ENCODE data around the gene PCCA. TPM values are rescaled to one million over a fixed set of nuclear protein-coding genes. Genes with fewer than 3 reads are reported as not detected.
"Not testable (repeated sequence)": the region's sequence is repeated elsewhere in the genome, so short reads cannot be mapped to it uniquely, and the experiment has no call there.

Gene PCCA
- total RNA-seq, 5 donors from 2014 or later (not counting 1 experiment from before 2014, with no cell fraction given), result 7.6 to 16.8 (median 10.2) TPM

- CTCF ChIA-PET; ATAC-seq (replicated peaks in 1 of 4): not testable (repeated sequence)
- WGBS (ENCODE audit: insufficient coverage), result 80% methylated on average over 1 of the region's 4 CpGs
These were observed 85.6 kb downstream of the PCCA start for GRCh38 chr13:100174455-100174854.

GRCh38 chr13:100175078-100175802 lies 86.3 kb downstream of the PCCA start:
- Histone ChIP-seq H3K36me3 (ENCODE audit: control insufficient read depth in 2 of 2, extremely low read depth in 1 of 2, insufficient read depth in 1 of 2, low read length in 1 of 2) (no peaks in the 10 kb centered on the region), H3K27ac (ENCODE audit: low read length) (no peak overlapping the region), H3K4me3 (ENCODE audit: control insufficient read depth in 1 of 2, extremely low read depth in 1 of 2, low read length in 1 of 2) (no peak overlapping the region), H3K27me3 (replicated peaks in 1 of 2; ENCODE audit: control insufficient read depth in 2 of 2, extremely low read depth in 1 of 2, insufficient read depth in 2 of 2, low read length in 1 of 2) (no peaks in the 10 kb centered on the region), H3K9me3 (no peaks in the 10 kb centered on the region), H3K4me1 (ENCODE audit: control insufficient read depth in 1 of 2, extremely low read depth in 1 of 2, insufficient read depth in 2 of 2, low read length in 2 of 2) (no peaks in the 10 kb centered on the region)
- no peaks in the 10 kb centered on the region for H3K27me3 Mint-ChIP-seq
- peaks cover 3 to 9% (median 6%) of the 10 kb centered on the region in 3 donors for H3K9me3 Mint-ChIP-seq
- peaks cover 1 to 9% (median 2%) of the 10 kb centered on the region in 3 donors for H3K4me1 Mint-ChIP-seq
- ATAC-seq (replicated peaks in 1 of 4), result no peak
- H3K4me3 Mint-ChIP-seq, result no peak overlapping the region
- DNase-seq, result no peak
- H3K36me3 Mint-ChIP-seq, result peaks cover 23% of the 10 kb centered on the region
- CTCF ChIA-PET, result no interaction called here
- WGBS (ENCODE audit: insufficient coverage), result 20% methylated on average over 1 of the region's 2 CpGs
- POLR2A ChIA-PET, result no interaction called here
- H3K27ac Mint-ChIP-seq, result no peak overlapping the region

More at GRCh38 chr13:100174455-100174854, 85.6 kb downstream of the PCCA start:
- not testable (repeated sequence) for H3K27ac Mint-ChIP-seq; H3K4me1 ChIP-seq (ENCODE audit: control insufficient read depth in 1 of 2, extremely low read depth in 1 of 2, insufficient read depth in 2 of 2, low read length in 2 of 2); H3K9me3 Mint-ChIP-seq; DNase-seq; H3K27me3 ChIP-seq (replicated peaks in 1 of 2; ENCODE audit: control insufficient read depth in 2 of 2, extremely low read depth in 1 of 2, insufficient read depth in 2 of 2, low read length in 1 of 2); H3K27ac ChIP-seq (ENCODE audit: low read length); H3K36me3 ChIP-seq (ENCODE audit: control insufficient read depth in 2 of 2, extremely low read depth in 1 of 2, insufficient read depth in 1 of 2, low read length in 1 of 2); H3K4me3 Mint-ChIP-seq; H3K9me3 ChIP-seq; H3K27me3 Mint-ChIP-seq; H3K4me1 Mint-ChIP-seq; H3K4me3 ChIP-seq (ENCODE audit: control insufficient read depth in 1 of 2, extremely low read depth in 1 of 2, low read length in 1 of 2)
- POLR2A ChIA-PET, result interaction anchor here in 1 of 2 donors (0.7 kb wide), 1 partner anchor 336 kb away, joined by 5 read pairs; no protein-coding TSS in a partner anchor
- peaks cover 26% of the 10 kb centered on the region for H3K36me3 Mint-ChIP-seq

GRCh38 chr13:100175803-100176182 lies 86.9 kb downstream of the PCCA start:
- Histone ChIP-seq H3K4me3 (ENCODE audit: control insufficient read depth in 1 of 2, extremely low read depth in 1 of 2, low read length in 1 of 2) (no peak overlapping the region), H3K36me3 (ENCODE audit: control insufficient read depth in 2 of 2, extremely low read depth in 1 of 2, insufficient read depth in 1 of 2, low read length in 1 of 2) (no peaks in the 10 kb centered on the region), H3K9me3 (no peaks in the 10 kb centered on the region), H3K27me3 (replicated peaks in 1 of 2; ENCODE audit: control insufficient read depth in 2 of 2, extremely low read depth in 1 of 2, insufficient read depth in 2 of 2, low read length in 1 of 2) (no peaks in the 10 kb centered on the region), H3K4me1 (ENCODE audit: control insufficient read depth in 1 of 2, extremely low read depth in 1 of 2, insufficient read depth in 2 of 2, low read length in 2 of 2) (no peaks in the 10 kb centered on the region), H3K27ac (ENCODE audit: low read length) (no peak overlapping the region)
- peaks cover 3 to 9% (median 6%) of the 10 kb centered on the region in 3 donors for H3K9me3 Mint-ChIP-seq
- no peak overlapping the region for H3K27ac Mint-ChIP-seq
- H3K36me3 Mint-ChIP-seq, result peaks cover 21% of the 10 kb centered on the region
- peaks cover 1 to 14% (median 6%) of the 10 kb centered on the region in 3 donors for H3K4me1 Mint-ChIP-seq
- ChIA-PET CTCF (interaction anchor here in 1 of 2 donors (0.5 kb wide), 1 partner anchor 196 kb away, joined by 4 read pairs; no protein-coding TSS in a partner anchor), POLR2A (no interaction called here)
- H3K27me3 Mint-ChIP-seq, result no peaks in the 10 kb centered on the region
- no peak for ATAC-seq (replicated peaks in 1 of 4)
- 100% methylated on average over 2 of the region's 5 CpGs for WGBS (ENCODE audit: insufficient coverage)
- no peak overlapping the region for H3K4me3 Mint-ChIP-seq
- no peak for DNase-seq

- Mint-ChIP-seq H3K9me3 (peaks cover 3 to 9% (median 6%) of the 10 kb centered on the region in 3 donors), H3K4me1 (peaks cover 3 to 17% (median 8%) of the 10 kb centered on the region in 3 donors), H3K4me3 (no peak overlapping the region), H3K27me3 (no peaks in the 10 kb centered on the region), H3K36me3 (peaks cover 17% of the 10 kb centered on the region), H3K27ac (no peak overlapping the region)
- Histone ChIP-seq H3K4me3 (ENCODE audit: control insufficient read depth in 1 of 2, extremely low read depth in 1 of 2, low read length in 1 of 2) (no peak overlapping the region), H3K27me3 (replicated peaks in 1 of 2; ENCODE audit: control insufficient read depth in 2 of 2, extremely low read depth in 1 of 2, insufficient read depth in 2 of 2, low read length in 1 of 2) (no peaks in the 10 kb centered on the region), H3K9me3 (no peaks in the 10 kb centered on the region), H3K4me1 (ENCODE audit: control insufficient read depth in 1 of 2, extremely low read depth in 1 of 2, insufficient read depth in 2 of 2, low read length in 2 of 2) (no peaks in the 10 kb centered on the region), H3K27ac (ENCODE audit: low read length) (no peak overlapping the region), H3K36me3 (ENCODE audit: control insufficient read depth in 2 of 2, extremely low read depth in 1 of 2, insufficient read depth in 1 of 2, low read length in 1 of 2) (no peaks in the 10 kb centered on the region)
- ATAC-seq (replicated peaks in 1 of 4) (no peak), DNase-seq (no peak)
- WGBS (ENCODE audit: insufficient coverage), result 100% methylated on average over 1 of the region's 2 CpGs
- POLR2A ChIA-PET, result no interaction called here
- CTCF ChIA-PET, result no interaction called here
These were observed 88.0 kb downstream of the PCCA start for GRCh38 chr13:100176801-100177400.

GRCh38 chr13:100178309-100178708 lies 89.4 kb downstream of the PCCA start:
- H3K4me1 Mint-ChIP-seq, result peaks cover 14 to 30% (median 21%) of the 10 kb centered on the region in 3 donors
- POLR2A ChIA-PET, result no interaction called here
- CTCF ChIA-PET, result no interaction called here
- H3K36me3 Mint-ChIP-seq, result peaks cover 6% of the 10 kb centered on the region
- no peaks in the 10 kb centered on the region for H3K27me3 Mint-ChIP-seq
- peaks cover 0 to 3% (median 3%) of the 10 kb centered on the region in 3 donors for H3K9me3 Mint-ChIP-seq
- H3K27ac ChIP-seq (ENCODE audit: low read length), result no peak overlapping the region
- WGBS (ENCODE audit: insufficient coverage), result no CpG with 5 or more reads among the region's 2 CpGs
- peaks cover 6 to 9% of the 10 kb centered on the region in 2 experiments for H3K4me1 ChIP-seq (ENCODE audit: control insufficient read depth in 1 of 2, extremely low read depth in 1 of 2, insufficient read depth in 2 of 2, low read length in 2 of 2)
- ATAC-seq (replicated peaks in 1 of 4) (no peak), DNase-seq (no peak)
- no peaks in the 10 kb centered on the region for H3K27me3 ChIP-seq (replicated peaks in 1 of 2; ENCODE audit: control insufficient read depth in 2 of 2, extremely low read depth in 1 of 2, insufficient read depth in 2 of 2, low read length in 1 of 2)
- no peaks in the 10 kb centered on the region for H3K9me3 ChIP-seq
- H3K4me3 ChIP-seq (ENCODE audit: control insufficient read depth in 1 of 2, extremely low read depth in 1 of 2, low read length in 1 of 2), result no peak overlapping the region
- no peak overlapping the region for H3K4me3 Mint-ChIP-seq
- H3K36me3 ChIP-seq (ENCODE audit: control insufficient read depth in 2 of 2, extremely low read depth in 1 of 2, insufficient read depth in 1 of 2, low read length in 1 of 2), result no peaks in the 10 kb centered on the region
- no peak overlapping the region for H3K27ac Mint-ChIP-seq

GRCh38 chr13:100179276-100179675 lies 90.4 kb downstream of the PCCA start:
- Mint-ChIP-seq H3K27me3 (no peaks in the 10 kb centered on the region), H3K4me1 (peaks cover 24 to 39% (median 29%) of the 10 kb centered on the region in 3 donors), H3K27ac (no peak overlapping the region), H3K36me3 (no peaks in the 10 kb centered on the region), H3K9me3 (no peaks in the 10 kb centered on the region), H3K4me3 (no peak overlapping the region)
- ChIA-PET POLR2A (no interaction called here), CTCF (no interaction called here)
- H3K9me3 ChIP-seq, result no peaks in the 10 kb centered on the region
- no peak overlapping the region for H3K4me3 ChIP-seq (ENCODE audit: control insufficient read depth in 1 of 2, extremely low read depth in 1 of 2, low read length in 1 of 2)
- WGBS (ENCODE audit: insufficient coverage), result 96% methylated on average over 3 of the region's 3 CpGs
- H3K4me1 ChIP-seq (ENCODE audit: control insufficient read depth in 1 of 2, extremely low read depth in 1 of 2, insufficient read depth in 2 of 2, low read length in 2 of 2), result peaks cover 8 to 13% of the 10 kb centered on the region in 2 experiments
- DNase-seq (no peak), ATAC-seq (replicated peaks in 1 of 4) (no peak)
- no peaks in the 10 kb centered on the region for H3K27me3 ChIP-seq (replicated peaks in 1 of 2; ENCODE audit: control insufficient read depth in 2 of 2, extremely low read depth in 1 of 2, insufficient read depth in 2 of 2, low read length in 1 of 2)
- no peak overlapping the region for H3K27ac ChIP-seq (ENCODE audit: low read length)
- H3K36me3 ChIP-seq (ENCODE audit: control insufficient read depth in 2 of 2, extremely low read depth in 1 of 2, insufficient read depth in 1 of 2, low read length in 1 of 2), result no peaks in the 10 kb centered on the region

Measured in T-cell (primary cell).